Islet of Langerhans (tissue), 1 donor: ENCODE results near the gene CKS1B.

Source experiments
- FAIRE-seq: peaks from one replicate; lab custom pipeline; 2011; peaks lifted over from hg19 to GRCh38; lab: Jason Lieb, UNC

Gene CKS1B

GRCh38 chr1:154945962-154946850, 28.3 kb upstream of the CKS1B start:
- no peak for FAIRE-seq

DNA sequence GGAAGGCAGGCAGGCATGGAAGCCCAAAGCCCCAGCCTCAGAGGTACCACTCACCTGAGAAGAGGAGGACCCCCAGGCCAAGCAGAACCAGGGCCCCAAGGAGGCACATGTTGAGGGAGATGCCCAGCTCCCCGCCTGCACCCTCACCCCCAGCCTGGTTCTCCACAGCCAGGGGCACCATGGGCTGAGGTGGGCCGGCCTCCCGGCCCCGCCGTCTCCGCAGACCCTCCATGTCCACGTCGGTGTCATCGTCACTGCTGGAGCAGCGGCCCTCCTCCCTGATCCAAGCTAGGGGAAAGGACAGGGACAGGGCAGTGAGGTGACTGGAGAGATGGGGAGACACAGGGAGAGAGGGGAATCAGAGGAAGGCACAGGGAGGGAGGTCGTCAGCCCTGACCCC, 26.4 kb upstream of the CKS1B start:
- FAIRE-seq = no peak

DNA sequence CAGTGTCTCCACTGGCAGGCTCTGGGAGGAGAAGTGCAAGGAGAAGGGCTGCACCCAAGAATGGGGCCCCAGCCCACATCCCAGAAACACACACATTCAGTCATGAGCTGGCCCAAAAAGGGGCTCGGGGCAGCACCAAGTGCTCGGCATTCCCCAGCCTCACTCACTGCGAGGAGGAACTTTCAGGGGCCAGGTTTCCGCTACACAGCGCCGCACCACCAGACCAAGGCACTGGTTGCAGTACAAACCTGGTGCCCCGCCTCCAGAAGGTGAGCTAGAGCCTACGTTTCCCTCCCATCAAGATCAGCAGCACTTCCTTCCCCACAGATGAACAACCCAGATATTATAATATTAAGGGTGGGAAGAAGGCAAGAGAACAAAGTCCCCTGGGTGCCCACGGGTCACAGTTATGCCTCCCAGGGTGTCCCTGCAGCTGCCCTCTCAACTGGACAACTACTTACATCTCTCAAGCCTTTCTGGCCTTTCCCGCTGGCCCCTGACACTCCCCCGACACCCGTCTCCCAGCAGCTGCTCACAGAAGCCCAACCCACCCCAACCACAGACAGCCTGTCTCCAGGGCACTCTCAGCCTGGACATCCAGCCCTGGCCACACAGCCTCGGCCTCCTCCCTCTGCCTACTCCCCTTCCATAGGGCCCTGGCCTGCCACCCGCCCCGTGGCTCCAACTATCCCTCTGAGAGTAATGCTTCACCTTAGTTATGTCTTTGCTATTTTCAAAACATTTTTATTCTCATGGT, 22.4 kb upstream of the CKS1B start:
- FAIRE-seq = no peak

DNA sequence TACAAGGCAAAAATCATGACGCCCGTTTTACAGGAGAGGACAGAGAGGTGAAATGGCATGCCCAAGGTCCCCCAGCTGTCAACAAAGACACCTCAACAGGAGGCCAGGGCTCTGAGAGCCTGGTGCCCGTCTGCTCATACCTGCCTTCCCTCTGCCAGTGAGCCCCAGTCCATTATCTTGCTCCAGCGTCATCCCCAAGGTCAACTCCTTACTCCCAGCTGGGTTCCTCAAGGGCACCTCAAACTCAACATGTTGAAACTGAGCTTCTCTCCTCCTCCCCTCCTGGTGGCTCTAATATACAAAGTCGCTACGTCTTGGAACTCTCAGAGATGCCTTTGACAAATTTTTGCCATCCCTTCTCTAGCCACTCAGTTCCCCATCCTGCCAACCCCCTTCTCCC, 21.8 kb upstream of the CKS1B start:
- no peak for FAIRE-seq

DNA sequence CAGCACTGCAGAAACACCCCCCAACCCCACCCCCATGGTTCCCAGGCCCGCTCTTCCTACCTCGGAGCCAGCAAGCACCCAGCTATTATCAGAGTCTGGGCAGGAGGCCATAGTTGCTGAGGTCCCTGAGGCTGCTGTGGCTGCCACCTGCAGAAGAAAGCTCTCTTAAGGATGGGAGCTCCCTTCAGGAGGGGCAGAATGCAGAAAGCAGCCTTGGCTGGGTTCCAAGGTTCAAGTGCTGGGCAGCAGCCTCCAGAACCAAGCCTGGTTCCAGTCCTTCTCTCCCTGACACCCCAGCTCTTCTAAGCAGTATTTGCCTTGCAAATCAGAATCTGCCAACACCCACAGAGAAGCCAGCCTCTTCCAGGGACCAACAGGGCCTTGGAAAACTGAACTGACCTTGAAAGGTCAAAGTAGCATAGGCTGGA, 20.9 kb upstream of the CKS1B start:
- FAIRE-seq = no peak

DNA sequence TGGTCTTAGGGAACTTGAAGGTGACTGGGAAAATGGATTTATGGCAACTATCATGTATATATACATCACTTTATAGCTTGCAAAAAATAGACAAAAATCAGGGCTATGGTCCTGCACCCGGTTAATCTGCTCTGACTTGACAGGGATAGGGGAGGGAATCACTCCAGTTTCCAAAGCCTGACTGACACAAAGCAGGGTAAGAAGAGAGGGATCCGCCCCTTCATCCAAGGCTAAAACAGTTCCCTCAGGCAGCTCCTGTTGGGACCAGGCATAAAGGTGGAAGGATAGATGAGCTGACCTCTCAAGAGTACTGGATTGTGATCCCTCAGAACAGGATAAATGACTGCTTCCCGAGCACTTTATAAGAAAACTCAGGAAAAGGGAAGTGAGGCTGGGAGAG, 19.9 kb upstream of the CKS1B start:
- FAIRE-seq = no peak

GRCh38 chr1:154955039-154955717, 19.3 kb upstream of the CKS1B start:
- no peak for FAIRE-seq

DNA sequence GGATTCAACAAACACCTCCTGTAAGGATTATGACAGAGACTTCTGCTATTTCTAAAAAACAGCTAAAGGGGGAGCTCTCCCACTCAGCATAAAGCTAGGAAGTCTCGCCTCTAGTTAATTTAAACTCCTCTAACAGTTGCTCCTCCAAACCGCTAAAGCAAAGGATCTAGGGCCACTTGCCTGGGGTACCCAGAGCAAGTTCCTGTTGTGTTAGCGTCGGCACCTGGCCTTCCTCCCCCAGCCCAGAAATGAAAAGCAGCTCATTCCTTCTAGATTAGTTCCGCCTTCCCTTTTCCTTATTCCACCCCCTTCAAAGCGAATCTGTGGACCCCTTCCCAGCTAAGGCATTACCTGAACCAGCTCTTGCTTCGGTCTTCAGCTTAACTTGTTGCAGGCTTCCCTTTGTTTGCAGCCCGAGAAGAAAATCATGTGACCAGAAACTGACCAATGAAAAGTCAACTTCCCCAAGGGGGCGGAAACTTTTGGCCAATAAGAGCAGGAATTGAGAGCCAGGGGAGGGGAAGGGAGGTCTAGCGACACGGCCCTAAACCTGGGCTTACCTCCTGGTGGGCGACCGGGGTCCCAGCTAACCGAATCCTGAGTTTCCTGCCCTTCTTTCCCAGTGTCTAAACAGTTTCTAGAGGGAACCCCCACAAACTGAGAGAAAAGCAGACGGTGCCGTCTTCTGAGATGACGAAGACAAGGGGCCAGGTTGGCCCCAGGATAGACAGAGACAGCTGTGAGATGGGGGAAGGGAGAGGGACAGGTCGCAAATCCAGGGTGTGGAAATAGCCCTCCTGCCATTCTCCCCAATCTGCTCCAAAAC, 18.6 kb upstream of the CKS1B start, which contains the start of gene PBXIP1:
Gene PBXIP1, minus strand, starts transcription at position 382 of the 826 bp plus-strand sequence. CDS start 2,378 bp downstream, outside the sequence.
- FAIRE-seq = peak; percentile 90

- FAIRE-seq = no peak
Observed at GRCh38 chr1:154956544-154956941, 17.9 kb upstream of the CKS1B start.

DNA sequence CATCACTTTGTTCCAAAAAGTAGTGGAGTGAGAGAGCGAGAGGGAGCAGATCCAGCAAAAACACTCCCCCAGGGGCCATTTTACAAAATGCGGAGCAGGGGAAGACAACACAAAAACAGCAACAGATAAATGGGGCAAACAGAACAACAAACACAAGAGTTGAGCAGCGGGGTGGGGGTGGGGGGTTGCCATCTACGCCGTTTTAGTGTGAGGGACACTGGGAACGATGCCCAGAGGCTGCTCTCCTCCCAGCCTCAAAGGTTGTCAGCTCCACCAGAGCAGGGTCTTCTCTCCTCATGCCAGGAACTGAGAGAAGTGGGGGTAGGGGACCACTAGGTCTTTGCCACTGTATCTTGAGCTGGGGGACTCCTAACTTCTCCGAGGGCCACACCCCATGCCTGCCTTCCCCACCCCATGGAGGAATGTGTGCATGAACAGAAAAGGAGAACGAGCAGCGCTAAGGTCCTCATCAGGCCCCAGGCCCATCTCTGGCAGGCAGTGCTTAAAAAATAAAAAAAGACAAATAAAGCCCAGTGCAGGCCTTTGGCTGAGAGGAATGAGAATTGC, 17.3 kb upstream of the CKS1B start:
- no peak for FAIRE-seq

- FAIRE-seq = no peak
Observed at GRCh38 chr1:154958036-154958435, 16.4 kb upstream of the CKS1B start.

- no peak for FAIRE-seq
Observed at GRCh38 chr1:154958681-154959425, 15.6 kb upstream of the CKS1B start.

GRCh38 chr1:154959426-154959780, 15.1 kb upstream of the CKS1B start:
- FAIRE-seq = no peak

GRCh38 chr1:154960446-154961136, 13.9 kb upstream of the CKS1B start:
- no peak for FAIRE-seq

- no peak for FAIRE-seq
Observed at GRCh38 chr1:154961207-154962155, 13.0 kb upstream of the CKS1B start, which contains the start of gene PYGO2. PYGO2 (minus strand) TSS chr1:154961782; CDS start chr1:154961576, 206 bp downstream.

DNA sequence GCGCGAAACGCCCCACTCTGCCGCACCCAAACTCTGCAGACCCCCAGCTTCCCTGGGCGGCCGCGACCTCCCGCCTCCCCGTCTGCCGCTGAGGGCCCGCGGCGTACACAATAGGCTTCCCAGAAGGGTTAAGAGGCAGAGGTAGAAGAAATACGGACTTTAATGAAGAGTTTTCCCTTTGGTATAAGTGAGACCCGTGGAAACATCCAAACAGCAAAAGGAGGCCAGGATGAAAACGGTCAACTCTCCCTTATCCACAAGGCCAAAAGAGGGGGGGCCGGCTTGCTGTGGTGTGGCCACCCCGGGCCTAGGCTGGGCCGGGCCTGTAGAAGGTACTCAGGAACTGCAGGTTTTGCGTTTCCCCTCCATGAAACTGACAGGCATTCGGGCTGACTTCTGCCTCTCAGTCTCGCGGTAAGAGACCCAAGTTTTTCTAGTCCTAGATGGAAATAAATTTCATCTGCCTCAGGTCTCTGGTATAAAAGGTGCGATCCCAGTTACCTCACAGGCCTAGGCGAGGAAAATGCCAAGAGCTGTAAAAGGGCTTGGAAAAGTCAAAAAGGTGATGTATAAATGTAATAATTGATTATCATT, 12.2 kb upstream of the CKS1B start:
- FAIRE-seq = no peak

DNA sequence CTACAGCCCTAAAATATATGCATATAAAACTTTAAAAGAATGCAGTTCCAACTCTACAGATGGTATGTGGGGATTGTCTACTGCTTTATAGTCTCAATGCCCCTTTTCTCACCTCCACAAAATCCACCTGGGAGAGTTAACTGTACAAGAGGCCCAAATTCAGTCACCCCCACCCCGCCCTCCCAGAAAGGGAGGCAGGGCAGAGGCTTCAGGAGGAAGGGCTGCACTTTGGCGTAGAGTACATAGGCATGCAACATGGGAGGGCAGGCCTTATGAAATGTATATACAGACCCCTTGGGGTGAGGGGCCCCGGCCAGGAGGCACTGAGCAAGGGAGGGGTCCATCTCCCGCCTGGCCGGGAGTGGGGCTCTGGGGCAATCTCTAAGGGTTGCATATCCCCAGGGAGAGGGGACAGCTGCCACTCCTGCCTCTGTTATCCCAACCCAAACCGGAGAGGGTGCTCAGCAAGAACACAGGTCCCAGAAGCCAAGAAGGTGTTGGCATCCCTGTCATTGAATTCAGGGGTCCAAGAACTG, 11.6 kb upstream of the CKS1B start:
- no peak for FAIRE-seq

- no peak for FAIRE-seq
Observed at GRCh38 chr1:154963643-154964042, 10.8 kb upstream of the CKS1B start.
